ENCODE data around the gene GSN. TPM values are rescaled to one million over a fixed set of nuclear protein-coding genes. Genes with fewer than 3 reads are reported as not detected.

Gene GSN
- total and polyA plus RNA-seq, 10 of the 15 experiments (the other 5 are each of a cell fraction or from before 2014, with no cell fraction given) = 0.66 to 9.2 (median 6.2) TPM

DNA sequence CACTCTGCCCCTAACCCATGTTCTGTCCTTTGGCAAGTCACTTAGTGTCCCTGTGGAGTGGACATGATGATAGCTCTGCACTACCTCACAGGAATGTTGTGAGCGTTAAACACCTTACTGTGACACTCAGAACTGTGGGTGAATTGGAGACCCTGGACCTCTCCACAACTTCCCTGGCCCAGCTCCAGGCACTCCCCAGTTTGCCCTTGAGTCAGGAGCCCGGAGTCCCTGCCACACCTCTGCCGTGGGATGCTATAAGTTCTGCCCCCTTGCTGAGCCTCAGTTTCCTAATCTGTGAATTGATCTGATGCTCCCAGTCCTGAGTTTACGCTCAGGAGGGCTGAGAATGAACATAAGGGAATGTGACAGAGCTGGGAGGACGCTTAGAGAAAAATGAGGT lies 34.4 kb downstream of the GSN start:
- in situ Hi-C loops (cut with MboI) (no loop called here), intact Hi-C loops (cut with micrococcal nuclease; ENCODE audit: unreplicated experiment) (no loop called here)
- Histone ChIP-seq H3K4me3 (no peak overlapping the region), H4K20me1 (ENCODE audit: control insufficient read depth, insufficient read depth) (no peaks in the 10 kb centered on the region), H2AFZ (ENCODE audit: control insufficient read depth, low read depth, low read length) (no peak overlapping the region), H3K9me3 (replicated peaks; ENCODE audit: control insufficient read depth, insufficient read depth, low read length) (no peaks in the 10 kb centered on the region), H3K27ac (ENCODE audit: control insufficient read depth, insufficient read depth) (no peak overlapping the region), H3K36me3 (ENCODE audit: control insufficient read depth in 2 of 2, insufficient read depth in 2 of 2, low read length in 1 of 2) (no peaks in the 10 kb centered on the region; a peak in 1 of 4 replicates), H3K9ac (ENCODE audit: control insufficient read depth, insufficient read depth, low read length) (no peak overlapping the region), H3K4me2 (ENCODE audit: control insufficient read depth, insufficient read depth) (no peak overlapping the region), H3K27me3 (replicated peaks in 1 of 2; ENCODE audit: control insufficient read depth in 2 of 2, insufficient read depth in 2 of 2, low read length in 1 of 2) (no peaks in the 10 kb centered on the region), H3K4me1 (ENCODE audit: control insufficient read depth, insufficient read depth, low read length) (peaks cover 4% of the 10 kb centered on the region; the same call in 1 of the 2 replicates), H3K79me2 (ENCODE audit: control insufficient read depth, insufficient read depth, low read length) (no peaks in the 10 kb centered on the region)
- BruUV-seq (replicated peaks) = no TSS peak
- POLR2A ChIA-PET = no interaction called here
- CTCF ChIA-PET = no interaction called here
- ATAC-seq (no peak), FAIRE-seq (no peak), DNase-seq (ENCODE audit: low read depth, low spot score) (no peak)
- SMC1A ChIA-PET (ENCODE audit: uncharacterized antibody, unreplicated experiment) = no interaction called here
- no peak for TF ChIP-seq TBL1XR1 (IDR thresholded peaks at IDR 0.05; ENCODE audit: low read depth, low read length)
- no peak for TF ChIP-seq EED (IDR thresholded peaks at IDR 0.05; ENCODE audit: low read depth)
- no peak for TF ChIP-seq ZBED1 (IDR thresholded peaks at IDR 0.05; ENCODE audit: borderline replicate concordance)
- TF ChIP-seq IKZF1 (conservative IDR thresholded peaks at IDR 0.05) = no peak
- no peak for TF ChIP-seq EP300 (IDR thresholded peaks at IDR 0.05; ENCODE audit: borderline replicate concordance in 1 of 2, control insufficient read depth in 1 of 2, low read depth in 2 of 2, low read length in 2 of 2)
- no peak for TF ChIP-seq BMI1 (IDR thresholded peaks at IDR 0.05; ENCODE audit: borderline replicate concordance)
- no peak for TF ChIP-seq SUZ12 (IDR thresholded peaks at IDR 0.05; ENCODE audit: unreplicated experiment)
- no peak for TF ChIP-seq PML (IDR thresholded peaks at IDR 0.05; ENCODE audit: low read length)
- no peak for TF ChIP-seq HDAC2 (IDR thresholded peaks at IDR 0.05)
- TF ChIP-seq TARDBP (IDR thresholded peaks at IDR 0.05; ENCODE audit: borderline replicate concordance) = no peak
- TF ChIP-seq NRF1 (conservative IDR thresholded peaks at IDR 0.05; ENCODE audit: low read depth, low read length) = no peak
- TF ChIP-seq ZNF384 (IDR thresholded peaks at IDR 0.05; ENCODE audit: borderline replicate concordance, low read depth, low read length) = no peak
- RAD21 ChIA-PET (ENCODE audit: unreplicated experiment) = no interaction called here
- 80% methylated on average over 5 of the region's 5 CpGs for WGBS (ENCODE audit: insufficient coverage, insufficient replicate concordance, low lambda C conversion rate, missing lambda C conversion rate)
